HEK293 (cell line): ENCODE measurements around the gene P2RX1.
A peak's percentile ranks its signal among the peaks of the same experiment; 100 is the strongest.

Experiments used
- EGR2 ChIP-seq: fragments of 450-650 bp; formaldehyde crosslinking; IDR thresholded peaks from 2 replicates; pipeline ENCODE4 v1.5.1; 2016; ENCODE audit warnings: low read depth, missing biosample characterization, missing genetic modification characterization
- ZBTB1 ChIP-seq: fragments of 450-650 bp; formaldehyde crosslinking; IDR thresholded peaks from 2 replicates; pipeline ENCODE4 v1.5.1; 2016; ENCODE audit warnings: missing biosample characterization, missing genetic modification characterization
- ZEB2 ChIP-seq: fragments of 450-650 bp; formaldehyde crosslinking; IDR thresholded peaks from 2 replicates; pipeline ENCODE4 v1.5.1; 2016; ENCODE audit warnings: missing biosample characterization, missing genetic modification characterization
- ZNF146 ChIP-seq: fragments of 450-650 bp; formaldehyde crosslinking; IDR thresholded peaks from 2 replicates; pipeline ENCODE4 v1.5.1; 2016; ENCODE audit warnings: missing biosample characterization, missing genetic modification characterization
- ZNF157 ChIP-seq: fragments of 450-650 bp; formaldehyde crosslinking; IDR thresholded peaks from 2 replicates; pipeline ENCODE4 v1.5.1; 2016; ENCODE audit warnings: missing biosample characterization, missing genetic modification characterization
- ZNF174 ChIP-seq: fragments of 450-650 bp; formaldehyde crosslinking; IDR thresholded peaks from 2 replicates; pipeline ENCODE4 v1.5.0; 2017; ENCODE audit warnings: missing biosample characterization, mild to moderate bottlenecking, missing genetic modification characterization
- ZNF221 ChIP-seq: fragments of 450-650 bp; formaldehyde crosslinking; IDR thresholded peaks from 2 replicates; pipeline ENCODE4 v1.5.1; 2017; ENCODE audit warnings: missing biosample characterization, missing genetic modification characterization, borderline replicate concordance
- ZNF354C ChIP-seq: fragments of 450-650 bp; formaldehyde crosslinking; IDR thresholded peaks from 2 replicates; pipeline ENCODE4 v1.5.1; 2016; ENCODE audit warnings: missing biosample characterization, missing genetic modification characterization, low read depth, borderline replicate concordance
- ZNF514 ChIP-seq: fragments of 450-650 bp; formaldehyde crosslinking; IDR thresholded peaks from 2 replicates; pipeline ENCODE4 v1.5.1; 2016; ENCODE audit warnings: missing biosample characterization, missing genetic modification characterization
- ZNF530 ChIP-seq: fragments of 450-650 bp; formaldehyde crosslinking; IDR thresholded peaks from 2 replicates; pipeline ENCODE4 v1.5.1; 2016; ENCODE audit warnings: low read depth, missing biosample characterization, missing genetic modification characterization
- ZNF558 ChIP-seq: fragments of 450-650 bp; formaldehyde crosslinking; IDR thresholded peaks from 2 replicates; pipeline ENCODE4 v1.5.1; 2016; ENCODE audit warnings: missing biosample characterization, missing genetic modification characterization
- ZNF560 ChIP-seq: fragments of 450-650 bp; formaldehyde crosslinking; IDR thresholded peaks from 2 replicates; pipeline ENCODE4 v1.5.1; 2017; ENCODE audit warnings: missing biosample characterization, missing genetic modification characterization, borderline replicate concordance
- ZNF600 ChIP-seq: fragments of 450-650 bp; formaldehyde crosslinking; IDR thresholded peaks from 2 replicates; pipeline ENCODE4 v1.5.1; 2016; ENCODE audit warnings: missing biosample characterization, missing genetic modification characterization
- ZNF701 ChIP-seq: fragments of 450-650 bp; formaldehyde crosslinking; IDR thresholded peaks from 2 replicates; pipeline ENCODE4 v1.5.1; 2016; ENCODE audit warnings: missing biosample characterization, missing genetic modification characterization
- TF ChIP-seq, protein P1 (sequence below): fragments of 450-650 bp; IDR thresholded peaks from 2 replicates; pipeline ENCODE4 v1.5.1; 2018; ENCODE audit warnings: missing biosample characterization, missing genetic modification characterization
- TF ChIP-seq, protein P2 (sequence below): fragments of 450-650 bp; formaldehyde crosslinking; IDR thresholded peaks from 2 replicates; pipeline ENCODE4 v1.5.1; 2016; ENCODE audit warnings: missing biosample characterization, missing genetic modification characterization, low read depth
- TF ChIP-seq, protein P3 (sequence below): fragments of 450-650 bp; formaldehyde crosslinking; IDR thresholded peaks from 2 replicates; pipeline ENCODE4 v1.5.1; 2017; ENCODE audit warnings: missing biosample characterization, missing genetic modification characterization
- TF ChIP-seq, protein P4 (sequence below): fragments of 450-650 bp; formaldehyde crosslinking; IDR thresholded peaks from 2 replicates; pipeline ENCODE4 v1.5.1; 2016; ENCODE audit warnings: missing biosample characterization, missing genetic modification characterization
- TF ChIP-seq, protein P5 (sequence below): fragments of 450-650 bp; formaldehyde crosslinking; IDR thresholded peaks from 2 replicates; pipeline ENCODE4 v1.5.1; 2016; ENCODE audit warnings: missing biosample characterization, missing genetic modification characterization
- TF ChIP-seq, protein P6 (sequence below): fragments of 450-650 bp; formaldehyde crosslinking; IDR thresholded peaks from 2 replicates; pipeline ENCODE4 v1.5.1; 2016; ENCODE audit warnings: missing biosample characterization, missing genetic modification characterization
- TF ChIP-seq, protein P7 (sequence below): fragments of 450-650 bp; formaldehyde crosslinking; IDR thresholded peaks from 2 replicates; pipeline ENCODE4 v1.5.1; 2016; ENCODE audit warnings: missing biosample characterization, missing genetic modification characterization
- TF ChIP-seq, protein P8 (sequence below): fragments of 450-650 bp; formaldehyde crosslinking; IDR thresholded peaks from 2 replicates; pipeline ENCODE4 v1.5.1; 2016; ENCODE audit warnings: missing biosample characterization, missing genetic modification characterization

The P2RX1 gene

DNA sequence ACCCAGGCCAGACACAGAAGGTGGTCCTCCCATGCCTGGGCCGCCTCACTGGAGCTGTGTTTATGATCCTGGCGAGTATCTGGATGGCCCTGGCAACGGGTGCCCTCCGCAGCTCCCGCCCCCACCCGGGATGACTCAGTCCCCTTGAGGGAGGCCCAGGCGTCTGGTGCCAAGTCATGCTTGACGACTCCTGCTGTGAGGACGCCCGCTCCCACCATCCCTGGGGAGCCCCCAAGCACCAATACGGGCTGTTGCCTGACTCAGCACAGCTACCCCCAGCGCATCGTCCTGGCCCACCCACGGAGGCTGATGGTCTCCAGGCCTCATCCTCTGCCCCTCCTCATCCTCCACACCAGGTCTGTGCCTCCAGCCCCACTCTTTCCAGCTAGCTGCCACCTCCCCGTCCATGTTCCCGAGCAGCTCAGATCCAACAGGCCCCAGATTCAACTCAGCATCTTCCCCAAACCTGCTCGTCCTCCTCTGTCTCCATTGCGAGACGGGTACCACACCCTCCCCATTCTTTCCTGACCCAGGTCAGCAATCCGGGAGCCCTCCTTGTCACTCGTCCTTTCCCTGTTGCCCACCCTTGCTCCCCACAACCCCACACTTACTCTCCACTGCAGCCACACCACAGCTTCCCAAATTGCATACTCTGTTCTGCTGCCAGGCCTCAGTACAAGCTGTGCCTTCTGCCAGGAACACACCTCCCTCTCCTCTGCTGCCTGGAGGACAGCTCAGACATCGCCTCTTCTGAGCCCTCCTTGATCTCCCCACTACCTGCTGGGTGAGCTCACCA lies 26.0 kb downstream of the P2RX1 start (continued):
- TF ChIP-seq ZNF530 (tag by site-specific recombination) (no peak), ZNF354C (tag by site-specific recombination) (peak; percentile 12; the same call in 1 of the 2 replicates), ZNF146 (tag by site-specific recombination) (peak; percentile 96), ZNF600 (tag by site-specific recombination) (peak; percentile 100), ZNF560 (tag by site-specific recombination) (no peak), ZNF221 (tag by site-specific recombination) (no peak), ZEB2 (tag by site-specific recombination) (peak; percentile 100), ZNF157 (tag by site-specific recombination) (no peak), ZNF701 (tag by site-specific recombination) (no peak), EGR2 (tag by site-specific recombination) (peak; percentile 97), ZNF174 (no peak), ZNF558 (tag by site-specific recombination) (peak; percentile 87; the same call in 1 of the 2 replicates), ZBTB1 (tag by site-specific recombination) (peak; percentile 99), ZNF514 (no peak)
- TF ChIP-seq, protein P1, sequence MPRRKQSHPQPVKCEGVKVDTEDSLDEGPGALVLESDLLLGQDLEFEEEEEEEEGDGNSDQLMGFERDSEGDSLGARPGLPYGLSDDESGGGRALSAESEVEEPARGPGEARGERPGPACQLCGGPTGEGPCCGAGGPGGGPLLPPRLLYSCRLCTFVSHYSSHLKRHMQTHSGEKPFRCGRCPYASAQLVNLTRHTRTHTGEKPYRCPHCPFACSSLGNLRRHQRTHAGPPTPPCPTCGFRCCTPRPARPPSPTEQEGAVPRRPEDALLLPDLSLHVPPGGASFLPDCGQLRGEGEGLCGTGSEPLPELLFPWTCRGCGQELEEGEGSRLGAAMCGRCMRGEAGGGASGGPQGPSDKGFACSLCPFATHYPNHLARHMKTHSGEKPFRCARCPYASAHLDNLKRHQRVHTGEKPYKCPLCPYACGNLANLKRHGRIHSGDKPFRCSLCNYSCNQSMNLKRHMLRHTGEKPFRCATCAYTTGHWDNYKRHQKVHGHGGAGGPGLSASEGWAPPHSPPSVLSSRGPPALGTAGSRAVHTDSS (tag by site-specific recombination), result peak; percentile 87
- TF ChIP-seq, protein P2, sequence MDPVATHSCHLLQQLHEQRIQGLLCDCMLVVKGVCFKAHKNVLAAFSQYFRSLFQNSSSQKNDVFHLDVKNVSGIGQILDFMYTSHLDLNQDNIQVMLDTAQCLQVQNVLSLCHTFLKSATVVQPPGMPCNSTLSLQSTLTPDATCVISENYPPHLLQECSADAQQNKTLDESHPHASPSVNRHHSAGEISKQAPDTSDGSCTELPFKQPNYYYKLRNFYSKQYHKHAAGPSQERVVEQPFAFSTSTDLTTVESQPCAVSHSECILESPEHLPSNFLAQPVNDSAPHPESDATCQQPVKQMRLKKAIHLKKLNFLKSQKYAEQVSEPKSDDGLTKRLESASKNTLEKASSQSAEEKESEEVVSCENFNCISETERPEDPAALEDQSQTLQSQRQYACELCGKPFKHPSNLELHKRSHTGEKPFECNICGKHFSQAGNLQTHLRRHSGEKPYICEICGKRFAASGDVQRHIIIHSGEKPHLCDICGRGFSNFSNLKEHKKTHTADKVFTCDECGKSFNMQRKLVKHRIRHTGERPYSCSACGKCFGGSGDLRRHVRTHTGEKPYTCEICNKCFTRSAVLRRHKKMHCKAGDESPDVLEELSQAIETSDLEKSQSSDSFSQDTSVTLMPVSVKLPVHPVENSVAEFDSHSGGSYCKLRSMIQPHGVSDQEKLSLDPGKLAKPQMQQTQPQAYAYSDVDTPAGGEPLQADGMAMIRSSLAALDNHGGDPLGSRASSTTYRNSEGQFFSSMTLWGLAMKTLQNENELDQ (tag by site-specific recombination), result no peak
- TF ChIP-seq, protein P3, sequence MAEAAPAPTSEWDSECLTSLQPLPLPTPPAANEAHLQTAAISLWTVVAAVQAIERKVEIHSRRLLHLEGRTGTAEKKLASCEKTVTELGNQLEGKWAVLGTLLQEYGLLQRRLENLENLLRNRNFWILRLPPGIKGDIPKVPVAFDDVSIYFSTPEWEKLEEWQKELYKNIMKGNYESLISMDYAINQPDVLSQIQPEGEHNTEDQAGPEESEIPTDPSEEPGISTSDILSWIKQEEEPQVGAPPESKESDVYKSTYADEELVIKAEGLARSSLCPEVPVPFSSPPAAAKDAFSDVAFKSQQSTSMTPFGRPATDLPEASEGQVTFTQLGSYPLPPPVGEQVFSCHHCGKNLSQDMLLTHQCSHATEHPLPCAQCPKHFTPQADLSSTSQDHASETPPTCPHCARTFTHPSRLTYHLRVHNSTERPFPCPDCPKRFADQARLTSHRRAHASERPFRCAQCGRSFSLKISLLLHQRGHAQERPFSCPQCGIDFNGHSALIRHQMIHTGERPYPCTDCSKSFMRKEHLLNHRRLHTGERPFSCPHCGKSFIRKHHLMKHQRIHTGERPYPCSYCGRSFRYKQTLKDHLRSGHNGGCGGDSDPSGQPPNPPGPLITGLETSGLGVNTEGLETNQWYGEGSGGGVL, result peak; percentile 98
- TF ChIP-seq, protein P4, sequence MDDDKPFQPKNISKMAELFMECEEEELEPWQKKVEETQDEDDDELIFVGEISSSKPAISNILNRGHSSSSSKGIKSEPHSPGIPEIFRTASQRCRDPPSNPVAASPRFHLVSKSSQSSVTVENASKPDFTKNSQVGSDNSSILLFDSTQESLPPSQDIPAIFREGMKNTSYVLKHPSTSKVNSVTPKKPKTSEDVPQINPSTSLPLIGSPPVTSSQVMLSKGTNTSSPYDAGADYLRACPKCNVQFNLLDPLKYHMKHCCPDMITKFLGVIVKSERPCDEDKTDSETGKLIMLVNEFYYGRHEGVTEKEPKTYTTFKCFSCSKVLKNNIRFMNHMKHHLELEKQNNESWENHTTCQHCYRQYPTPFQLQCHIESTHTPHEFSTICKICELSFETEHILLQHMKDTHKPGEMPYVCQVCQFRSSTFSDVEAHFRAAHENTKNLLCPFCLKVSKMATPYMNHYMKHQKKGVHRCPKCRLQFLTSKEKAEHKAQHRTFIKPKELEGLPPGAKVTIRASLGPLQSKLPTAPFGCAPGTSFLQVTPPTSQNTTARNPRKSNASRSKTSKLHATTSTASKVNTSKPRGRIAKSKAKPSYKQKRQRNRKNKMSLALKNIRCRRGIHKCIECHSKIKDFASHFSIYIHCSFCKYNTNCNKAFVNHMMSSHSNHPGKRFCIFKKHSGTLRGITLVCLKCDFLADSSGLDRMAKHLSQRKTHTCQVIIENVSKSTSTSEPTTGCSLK (tag by site-specific recombination), result no peak
- TF ChIP-seq, protein P5, sequence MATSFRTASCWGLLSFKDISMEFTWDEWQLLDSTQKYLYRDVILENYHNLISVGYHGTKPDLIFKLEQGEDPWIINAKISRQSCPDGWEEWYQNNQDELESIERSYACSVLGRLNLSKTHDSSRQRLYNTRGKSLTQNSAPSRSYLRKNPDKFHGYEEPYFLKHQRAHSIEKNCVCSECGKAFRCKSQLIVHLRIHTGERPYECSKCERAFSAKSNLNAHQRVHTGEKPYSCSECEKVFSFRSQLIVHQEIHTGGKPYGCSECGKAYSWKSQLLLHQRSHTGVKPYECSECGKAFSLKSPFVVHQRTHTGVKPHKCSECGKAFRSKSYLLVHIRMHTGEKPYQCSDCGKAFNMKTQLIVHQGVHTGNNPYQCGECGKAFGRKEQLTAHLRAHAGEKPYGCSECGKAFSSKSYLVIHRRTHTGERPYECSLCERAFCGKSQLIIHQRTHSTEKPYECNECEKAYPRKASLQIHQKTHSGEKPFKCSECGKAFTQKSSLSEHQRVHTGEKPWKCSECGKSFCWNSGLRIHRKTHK (tag by site-specific recombination), result no peak
- TF ChIP-seq, protein P6, sequence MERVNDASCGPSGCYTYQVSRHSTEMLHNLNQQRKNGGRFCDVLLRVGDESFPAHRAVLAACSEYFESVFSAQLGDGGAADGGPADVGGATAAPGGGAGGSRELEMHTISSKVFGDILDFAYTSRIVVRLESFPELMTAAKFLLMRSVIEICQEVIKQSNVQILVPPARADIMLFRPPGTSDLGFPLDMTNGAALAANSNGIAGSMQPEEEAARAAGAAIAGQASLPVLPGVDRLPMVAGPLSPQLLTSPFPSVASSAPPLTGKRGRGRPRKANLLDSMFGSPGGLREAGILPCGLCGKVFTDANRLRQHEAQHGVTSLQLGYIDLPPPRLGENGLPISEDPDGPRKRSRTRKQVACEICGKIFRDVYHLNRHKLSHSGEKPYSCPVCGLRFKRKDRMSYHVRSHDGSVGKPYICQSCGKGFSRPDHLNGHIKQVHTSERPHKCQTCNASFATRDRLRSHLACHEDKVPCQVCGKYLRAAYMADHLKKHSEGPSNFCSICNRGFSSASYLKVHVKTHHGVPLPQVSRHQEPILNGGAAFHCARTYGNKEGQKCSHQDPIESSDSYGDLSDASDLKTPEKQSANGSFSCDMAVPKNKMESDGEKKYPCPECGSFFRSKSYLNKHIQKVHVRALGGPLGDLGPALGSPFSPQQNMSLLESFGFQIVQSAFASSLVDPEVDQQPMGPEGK (tag by site-specific recombination), result peak; percentile 100
- TF ChIP-seq, protein P7, sequence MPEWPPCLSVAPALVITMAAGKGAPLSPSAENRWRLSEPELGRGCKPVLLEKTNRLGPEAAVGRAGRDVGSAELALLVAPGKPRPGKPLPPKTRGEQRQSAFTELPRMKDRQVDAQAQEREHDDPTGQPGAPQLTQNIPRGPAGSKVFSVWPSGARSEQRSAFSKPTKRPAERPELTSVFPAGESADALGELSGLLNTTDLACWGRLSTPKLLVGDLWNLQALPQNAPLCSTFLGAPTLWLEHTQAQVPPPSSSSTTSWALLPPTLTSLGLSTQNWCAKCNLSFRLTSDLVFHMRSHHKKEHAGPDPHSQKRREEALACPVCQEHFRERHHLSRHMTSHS (tag by site-specific recombination), result peak; percentile 99
- TF ChIP-seq, protein P8, sequence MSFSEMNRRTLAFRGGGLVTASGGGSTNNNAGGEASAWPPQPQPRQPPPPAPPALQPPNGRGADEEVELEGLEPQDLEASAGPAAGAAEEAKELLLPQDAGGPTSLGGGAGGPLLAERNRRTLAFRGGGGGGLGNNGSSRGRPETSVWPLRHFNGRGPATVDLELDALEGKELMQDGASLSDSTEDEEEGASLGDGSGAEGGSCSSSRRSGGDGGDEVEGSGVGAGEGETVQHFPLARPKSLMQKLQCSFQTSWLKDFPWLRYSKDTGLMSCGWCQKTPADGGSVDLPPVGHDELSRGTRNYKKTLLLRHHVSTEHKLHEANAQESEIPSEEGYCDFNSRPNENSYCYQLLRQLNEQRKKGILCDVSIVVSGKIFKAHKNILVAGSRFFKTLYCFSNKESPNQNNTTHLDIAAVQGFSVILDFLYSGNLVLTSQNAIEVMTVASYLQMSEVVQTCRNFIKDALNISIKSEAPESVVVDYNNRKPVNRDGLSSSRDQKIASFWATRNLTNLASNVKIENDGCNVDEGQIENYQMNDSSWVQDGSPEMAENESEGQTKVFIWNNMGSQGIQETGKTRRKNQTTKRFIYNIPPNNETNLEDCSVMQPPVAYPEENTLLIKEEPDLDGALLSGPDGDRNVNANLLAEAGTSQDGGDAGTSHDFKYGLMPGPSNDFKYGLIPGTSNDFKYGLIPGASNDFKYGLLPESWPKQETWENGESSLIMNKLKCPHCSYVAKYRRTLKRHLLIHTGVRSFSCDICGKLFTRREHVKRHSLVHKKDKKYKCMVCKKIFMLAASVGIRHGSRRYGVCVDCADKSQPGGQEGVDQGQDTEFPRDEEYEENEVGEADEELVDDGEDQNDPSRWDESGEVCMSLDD (tag by site-specific recombination), result peak; percentile 98
